Stimulated activated CD4-positive, alpha-beta T cell treated with anti-CD3 and anti-CD28 coated beads, Interleukin-4, amount 100 ng/mL, for 4 hours (primary cell): ENCODE data around the gene PTPRD.
"Not testable (repeated sequence)": the region's sequence is repeated elsewhere in the genome, so short reads cannot be mapped to it uniquely, and the experiment has no call there.

Source experiments
- DNase-seq, 2 experiments: peaks; one replicate each; pipeline ENCODE4 v3.0.0-alpha.2; 2020

Gene PTPRD

DNA sequence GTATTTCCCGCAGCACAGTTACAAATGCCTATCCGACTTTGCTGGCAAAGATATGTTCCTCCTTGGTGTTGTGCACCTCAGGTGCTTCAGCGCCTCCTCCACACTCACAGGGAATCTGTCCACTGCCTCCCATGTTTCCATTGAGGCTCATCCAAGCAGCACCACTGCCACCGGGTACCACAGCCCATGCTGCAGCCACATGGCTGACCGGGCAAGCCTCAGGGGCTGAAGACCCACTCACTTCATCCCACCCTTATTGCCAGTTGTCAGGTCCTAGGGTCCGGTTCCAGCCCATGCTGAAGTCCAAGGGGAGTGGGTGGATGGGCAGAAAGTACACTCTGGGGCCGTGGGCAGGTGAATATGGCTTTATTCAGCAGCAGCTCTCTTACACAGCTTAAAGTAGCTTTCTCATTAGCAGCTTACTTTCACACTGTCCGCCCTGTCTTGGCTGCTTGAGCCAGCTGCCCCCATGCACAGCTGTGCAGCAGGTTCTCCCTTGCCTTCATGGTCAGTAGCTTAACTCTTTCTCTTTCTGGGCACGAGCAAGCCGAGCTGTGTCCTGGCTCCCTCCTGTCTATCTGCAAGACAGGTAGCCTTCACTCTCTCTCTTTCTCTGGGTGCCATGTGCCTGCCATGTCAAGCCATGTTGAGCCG lies 1052.3 kb downstream of the PTPRD start:
- DNase-seq: no peak

DNA sequence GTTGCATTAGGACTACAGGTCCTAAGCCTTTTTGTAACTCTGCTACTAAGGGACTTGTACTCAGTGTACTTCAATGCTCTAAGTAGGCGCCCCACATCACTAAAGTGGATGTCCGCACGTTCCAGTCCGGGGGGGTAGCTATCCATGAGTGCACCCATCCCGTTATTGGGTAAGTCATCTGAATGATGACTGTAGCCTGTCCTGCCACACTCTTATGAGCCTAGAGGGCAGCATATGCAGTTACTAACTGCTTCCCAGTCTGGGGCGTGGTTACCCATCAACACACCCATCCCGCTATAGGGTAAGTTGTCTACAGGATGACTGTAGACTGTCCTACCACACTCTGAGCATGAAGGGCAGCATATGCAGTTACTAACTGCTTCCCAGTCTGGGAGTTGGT lies 1053.9 kb downstream of the PTPRD start:
- no peak for DNase-seq

DNA sequence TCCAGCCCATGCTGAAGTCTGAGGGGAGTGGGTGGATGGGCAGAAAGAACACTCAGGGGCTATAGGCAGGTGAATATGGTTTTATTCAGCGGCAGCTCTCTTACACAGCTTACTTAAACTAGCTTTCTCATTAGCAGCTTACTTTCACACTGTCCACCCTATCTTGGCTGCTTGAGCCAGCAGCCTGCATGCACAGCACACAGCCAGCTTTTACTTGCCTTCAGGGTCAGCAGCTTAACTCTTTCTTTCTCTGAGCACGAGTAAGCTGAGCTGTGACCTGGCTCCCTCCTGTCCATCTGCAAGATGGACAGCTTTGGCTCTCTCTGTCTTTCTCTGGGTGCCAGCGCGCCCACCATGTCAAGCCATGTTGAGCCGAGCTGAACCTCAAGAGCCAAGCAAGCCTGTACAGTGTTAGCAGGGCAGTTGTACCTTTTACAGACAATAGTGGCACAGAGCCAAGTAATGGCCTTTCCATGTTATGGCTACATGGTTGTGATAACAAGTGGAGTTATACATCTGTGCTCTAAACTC lies 1054.9 kb downstream of the PTPRD start:
- no peak for DNase-seq

DNA sequence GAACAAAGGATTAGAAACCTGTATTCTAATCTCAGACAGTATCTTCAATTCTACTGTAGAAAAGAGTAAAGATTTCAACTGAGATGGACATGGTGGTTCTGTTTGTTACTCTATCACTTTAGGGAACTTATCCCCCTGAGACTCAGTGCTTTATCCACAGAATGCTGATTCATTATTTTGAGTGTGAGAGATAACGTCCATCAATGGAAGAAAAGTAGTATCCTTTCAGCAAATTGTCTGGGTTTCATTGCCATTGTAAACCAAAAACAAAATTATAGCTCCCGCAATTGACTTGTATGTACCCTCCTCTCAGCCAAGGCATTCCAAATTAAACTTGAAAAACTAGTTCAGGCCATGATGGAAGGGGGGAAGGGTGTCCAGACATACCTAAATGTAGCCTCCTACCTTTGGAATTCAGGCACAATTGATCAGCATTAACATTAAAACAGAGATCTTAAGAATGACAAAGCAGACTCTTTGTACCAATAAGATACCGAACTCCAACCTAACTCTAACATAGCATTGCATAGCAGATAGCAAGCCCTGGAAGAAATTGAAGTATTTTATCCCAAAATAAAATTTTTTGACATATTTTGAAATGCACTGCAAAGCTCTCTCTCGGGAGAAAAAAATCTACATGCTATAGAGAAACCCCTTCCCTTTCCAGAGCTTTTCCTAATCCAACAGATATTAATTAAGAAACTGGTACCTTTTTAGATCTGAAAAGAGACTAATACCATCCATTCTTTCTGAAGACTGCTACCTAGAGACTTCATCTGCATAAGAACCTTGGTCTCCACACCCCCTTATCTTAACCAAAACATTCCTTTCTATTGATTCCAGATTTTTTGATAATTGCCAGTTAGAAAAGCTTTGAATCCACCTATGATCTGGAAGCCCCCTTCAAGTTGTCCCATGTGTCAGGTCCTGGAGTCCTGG lies 1055.7 kb downstream of the PTPRD start:
- DNase-seq: no peak

- DNase-seq: no peak
These were observed 1060.1 kb downstream of the PTPRD start for GRCh38 chr9:9552665-9553064.

DNA sequence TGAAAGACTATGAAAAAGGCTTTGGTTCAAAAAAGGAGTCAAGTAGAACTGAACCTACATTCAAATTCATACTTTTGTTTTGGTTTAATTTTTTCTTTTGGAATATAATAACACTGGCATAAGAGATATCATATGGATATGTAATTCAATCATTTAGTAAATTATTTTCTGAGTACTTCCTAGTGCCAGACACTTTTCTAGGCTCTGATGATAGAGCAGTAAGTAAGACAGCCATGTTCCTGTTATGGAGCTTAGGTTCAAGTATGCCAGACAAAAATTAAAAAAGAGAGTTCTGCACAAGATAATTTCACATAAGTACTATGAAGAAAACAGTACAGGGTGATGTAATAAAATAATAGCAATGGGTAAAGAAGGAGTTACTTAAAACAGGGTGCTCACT lies 1074.0 kb downstream of the PTPRD start:
- DNase-seq: no peak

DNA sequence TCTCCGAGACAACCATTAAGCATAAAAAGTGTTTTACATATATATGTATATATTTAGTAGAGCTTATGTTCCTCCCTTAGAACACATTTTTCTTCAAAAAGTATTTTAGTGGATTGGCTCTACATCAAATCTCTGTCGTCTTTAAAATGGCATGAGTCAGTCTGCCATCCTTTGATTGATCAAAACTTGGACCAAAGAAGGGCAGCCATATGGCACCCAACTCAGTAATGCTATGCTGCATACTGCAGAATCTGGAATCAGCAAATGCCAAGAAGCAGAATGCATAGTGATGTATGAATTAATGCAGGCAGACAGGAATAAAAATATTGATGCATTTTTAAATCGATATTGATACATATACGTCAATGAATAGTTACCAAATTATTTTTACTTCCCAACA lies 1074.4 kb downstream of the PTPRD start:
- DNase-seq: no peak

DNA sequence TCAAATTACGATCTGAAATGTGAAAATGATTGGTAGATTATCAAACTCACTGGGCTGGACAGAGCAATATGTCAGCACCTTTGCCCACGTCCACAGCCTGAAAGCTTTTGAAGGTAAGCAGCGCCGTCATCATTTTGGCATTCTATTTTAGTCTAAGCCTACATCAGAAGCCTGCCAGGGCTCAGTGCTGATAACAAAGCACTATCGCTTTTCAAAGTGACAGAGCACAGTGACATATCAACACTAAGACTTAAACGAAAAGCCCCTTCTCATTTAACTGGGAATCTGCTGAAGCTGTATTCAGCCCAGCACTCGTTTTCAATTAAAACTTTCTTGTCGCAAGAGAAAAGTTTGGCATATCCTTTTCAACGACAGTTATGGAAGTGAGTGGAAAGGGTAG lies 1076.3 kb downstream of the PTPRD start:
- DNase-seq: no peak

DNA sequence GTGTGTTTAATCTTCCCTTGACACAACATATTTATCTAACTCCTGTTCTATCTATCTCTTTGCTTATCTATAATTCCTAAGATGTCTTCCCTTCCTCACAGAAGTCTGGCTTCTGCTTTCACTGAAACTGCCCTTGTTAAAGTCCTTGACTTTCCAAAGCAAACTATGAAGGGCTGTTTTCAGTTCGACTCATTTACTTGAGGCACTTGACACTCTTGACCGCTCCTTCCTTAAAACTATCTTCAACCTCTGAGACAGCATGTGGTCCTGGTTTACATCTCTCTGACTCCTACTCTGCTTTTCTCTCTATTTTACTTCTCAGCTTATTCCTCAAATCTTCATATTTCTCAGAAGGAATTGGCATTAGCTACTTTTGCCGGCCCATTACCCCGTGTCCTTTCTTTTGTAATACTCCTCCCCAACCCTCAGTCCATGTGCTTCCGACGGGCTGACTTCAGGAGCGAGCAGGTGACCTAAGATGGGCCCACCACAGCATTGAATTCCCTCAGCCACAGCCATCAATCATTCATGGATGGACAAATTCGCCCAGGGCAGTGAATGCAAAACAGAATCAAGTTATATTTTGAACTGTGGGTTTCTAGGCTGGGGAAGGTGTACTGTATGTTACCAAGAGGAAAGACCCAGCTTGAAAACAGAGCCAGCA lies 1089.2 kb downstream of the PTPRD start:
- DNase-seq: no peak

- no peak for DNase-seq
These were observed 1090.4 kb downstream of the PTPRD start for GRCh38 chr9:9522406-9522805.

GRCh38 chr9:9521033-9521779 lies 1091.6 kb downstream of the PTPRD start:
- no peak for DNase-seq

- DNase-seq: no peak
These were observed 1107.9 kb downstream of the PTPRD start for GRCh38 chr9:9504869-9505268.

DNA sequence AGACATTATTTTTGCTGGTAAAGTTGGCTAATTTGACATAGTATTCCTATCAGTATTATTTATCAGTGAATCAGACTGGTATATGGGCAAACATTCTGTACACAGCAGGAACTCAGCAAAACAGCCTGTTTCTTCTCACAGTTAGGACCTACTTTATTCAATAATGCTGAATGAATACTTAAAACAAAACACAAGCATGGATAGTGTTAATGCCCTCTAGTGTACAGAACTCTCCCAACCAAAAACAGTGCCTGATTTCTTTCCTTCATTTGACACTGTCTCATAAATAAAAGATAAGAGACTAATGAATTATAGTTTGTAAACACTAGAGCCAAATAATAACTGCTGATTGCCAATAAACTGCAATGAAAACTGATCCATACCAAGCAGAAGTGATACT lies 1113.3 kb downstream of the PTPRD start:
- DNase-seq: no peak

GRCh38 chr9:9498846-9499245 lies 1114.0 kb downstream of the PTPRD start:
- no peak for DNase-seq

DNA sequence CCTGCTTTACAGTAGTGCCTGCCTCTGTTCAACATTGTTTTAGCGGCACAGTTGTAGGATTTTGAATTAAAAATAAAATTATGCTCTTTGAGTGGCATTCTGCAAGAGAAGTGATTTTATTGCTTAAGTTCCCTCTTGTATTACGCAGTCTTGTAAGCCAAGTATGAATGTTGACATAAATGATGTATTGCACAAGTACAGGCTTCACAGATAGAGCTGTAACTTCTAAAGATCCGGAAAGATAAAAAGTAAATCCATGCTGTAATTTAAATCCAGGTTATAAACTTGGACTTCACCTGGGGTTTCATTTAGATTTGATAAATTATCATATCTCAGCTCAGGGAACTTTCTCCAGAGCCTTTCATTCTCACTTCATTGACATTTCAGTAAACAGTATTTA lies 1114.7 kb downstream of the PTPRD start:
- no peak for DNase-seq

- no peak for DNase-seq
These were observed 1118.5 kb downstream of the PTPRD start for GRCh38 chr9:9494336-9494735.

DNA sequence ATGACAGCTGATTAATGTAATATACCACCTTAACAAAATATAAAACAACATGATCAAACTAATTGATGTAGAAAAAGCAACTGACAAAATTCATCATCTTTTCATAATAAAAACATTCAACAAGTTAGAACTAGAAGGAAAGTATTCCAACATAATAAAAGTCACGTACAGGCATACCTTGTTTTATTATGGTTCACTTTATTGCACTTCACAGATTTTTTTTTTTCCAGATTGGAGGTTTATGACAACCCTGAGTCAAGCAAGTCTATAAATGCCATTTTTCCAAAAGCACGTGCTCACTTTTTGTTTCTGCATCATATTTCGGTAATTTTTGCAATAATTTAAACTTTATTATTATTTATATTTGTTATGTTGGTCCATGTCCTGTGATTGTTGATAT lies 1120.3 kb downstream of the PTPRD start:
- DNase-seq: no peak

GRCh38 chr9:9489183-9489582 lies 1123.6 kb downstream of the PTPRD start:
- DNase-seq: no peak

GRCh38 chr9:9483175-9483574 lies 1129.6 kb downstream of the PTPRD start:
- no peak for DNase-seq

- DNase-seq: no peak
These were observed 1134.1 kb downstream of the PTPRD start for GRCh38 chr9:9478741-9479140.

GRCh38 chr9:9469271-9469670 lies 1143.5 kb downstream of the PTPRD start:
- DNase-seq: no peak

DNA sequence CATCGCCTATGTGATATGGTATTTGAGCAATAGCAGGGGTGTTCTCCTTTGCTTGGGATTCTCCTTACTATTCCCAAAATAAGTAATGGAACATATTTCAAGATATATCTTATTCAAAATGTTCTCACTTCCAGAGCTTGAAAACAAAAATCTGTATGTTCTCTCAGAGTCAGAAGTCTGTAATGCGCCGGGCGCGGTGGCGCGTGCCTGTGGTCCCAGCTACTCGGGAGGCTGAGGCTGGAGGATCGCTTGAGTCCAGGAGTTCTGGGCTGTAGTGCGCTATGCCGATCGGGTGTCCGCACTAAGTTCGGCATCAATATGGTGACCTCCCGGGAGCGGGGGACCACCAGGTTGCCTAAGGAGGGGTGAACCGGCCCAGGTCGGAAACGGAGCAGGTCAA lies 1170.9 kb downstream of the PTPRD start:
- not testable (repeated sequence) for DNase-seq

DNA sequence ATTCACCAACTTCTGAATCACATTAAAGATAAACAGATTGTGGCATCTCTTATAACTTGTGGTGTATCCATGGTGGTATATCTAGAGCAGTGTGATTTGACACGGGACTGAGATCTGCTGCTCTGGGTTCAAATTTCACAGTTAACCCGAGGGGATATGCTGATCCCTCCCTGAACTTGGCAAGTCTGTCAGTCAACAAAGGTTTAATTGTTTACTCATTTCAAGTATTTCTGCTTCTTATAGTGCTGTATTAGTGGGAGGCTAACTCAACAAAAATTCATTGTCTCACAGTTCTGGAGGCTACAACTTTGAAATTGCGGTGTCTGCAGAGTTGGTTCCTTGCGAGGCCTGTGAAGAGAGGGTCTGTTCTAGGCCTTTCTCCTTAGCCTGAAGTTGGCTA lies 1175.2 kb downstream of the PTPRD start:
- no peak for DNase-seq
